SK-N-SH (cell line): ENCODE data around the gene TMEM72. TPM values are rescaled to one million over a fixed set of nuclear protein-coding genes. Genes with fewer than 3 reads are reported as not detected.

Source experiments
- CTCF ChIA-PET: fragments of 300-600, 350-600 bp; formaldehyde crosslinking; extraction: SDS; loops from one replicate; lab custom pipeline; 2021; lab: Yijun Ruan, JAX
- POLR2A ChIA-PET: fragments of 350-600 bp; sonication (Branson Sonifier 250); formaldehyde crosslinking; extraction: SDS; loops from one replicate; lab custom pipeline; 2020; ENCODE audit warnings: antibody characterized with exemption, inconsistent platforms; lab: Yijun Ruan, JAX
- DNase-seq: peaks from one replicate; pipeline ENCODE4 v3.0.0; 2012
- H2AFZ ChIP-seq: fragments of 200-600 bp; sonication (generic); 2 replicates; pipeline ENCODE4 v1.8.1; 2016; ENCODE audit warnings: antibody characterized with exemption, mild to moderate bottlenecking, low read depth
- H3F3A ChIP-seq: fragments of 200-600 bp; sonication (generic); replicated peaks from 2 replicates; pipeline ENCODE3; 2016; ENCODE audit warnings: antibody characterized with exemption, mild to moderate bottlenecking; ENCODE audit not compliant: insufficient read depth
- H3K27ac ChIP-seq, 2 experiments: fragments of 200-500 bp in 1 of 2; fragments of 200-600 bp in 1 of 2; sonication (Bioruptor generic) in 1 of 2; sonication (generic), shearing (Covaris generic) in 1 of 2; 2 replicates each; pipeline versions ENCODE4 v1.5.1 to v1.6.1; 2014 to 2016; ENCODE audit warnings: low read depth in 2 of 2, inconsistent platforms in 1 of 2, low read length in 1 of 2, mild to moderate bottlenecking in 1 of 2, mixed read lengths in 1 of 2
- H3K27me3 ChIP-seq: fragments of 200-600 bp; sonication (generic), shearing (Covaris generic); 2 replicates; pipeline ENCODE4 v1.6.1; 2016; ENCODE audit warnings: mixed run types; ENCODE audit not compliant: insufficient read depth
- H3K36me3 ChIP-seq, 2 experiments: fragments of 200-500 bp in 1 of 2; fragments of 200-600 bp in 1 of 2; sonication (Bioruptor generic) in 1 of 2; sonication (generic) in 1 of 2; replicated peaks in 1 of 2; 2 replicates each; pipeline versions ENCODE3 to v1.5.1; 2014 to 2016; ENCODE audit warnings: low read length in 1 of 2, mild to moderate bottlenecking in 1 of 2; ENCODE audit not compliant: insufficient read depth in 2 of 2, control insufficient read depth in 1 of 2
- H3K4me1 ChIP-seq, 2 experiments: fragments of 200-500 bp in 1 of 2; fragments of 200-600 bp in 1 of 2; sonication (Bioruptor generic) in 1 of 2; sonication (generic), shearing (Covaris generic) in 1 of 2; 2 replicates each; pipeline versions ENCODE4 v1.5.1 to v1.6.1; 2014 to 2016; ENCODE audit warnings: low read depth in 1 of 2, low read length in 1 of 2, mixed run types in 1 of 2; ENCODE audit not compliant: insufficient read depth in 2 of 2, control insufficient read depth in 1 of 2
- H3K4me2 ChIP-seq: fragments of 200-600 bp; sonication (generic), shearing (Covaris generic); 2 replicates; pipeline ENCODE4 v1.6.1; 2017; ENCODE audit warnings: mixed run types
- H3K4me3 ChIP-seq, 2 experiments: fragments of 200-500 bp in 1 of 2; fragments of 200-600 bp in 1 of 2; sonication (Bioruptor generic) in 1 of 2; sonication (generic), shearing (Covaris generic) in 1 of 2; 2 replicates each; pipeline versions ENCODE4 v1.5.1 to v1.8.1; 2014 to 2016; ENCODE audit warnings: low read depth in 2 of 2, inconsistent platforms in 1 of 2, low read length in 1 of 2, mild to moderate bottlenecking in 1 of 2, mixed read lengths in 1 of 2, moderate library complexity in 1 of 2
- H3K79me2 ChIP-seq: fragments of 200-600 bp; sonication (generic); 2 replicates; pipeline ENCODE4 v1.8.1; 2017; ENCODE audit warnings: mild to moderate bottlenecking; ENCODE audit not compliant: insufficient read depth
- H3K9ac ChIP-seq: fragments of 200-600 bp; sonication (generic); 2 replicates; pipeline ENCODE4 v1.6.1; 2017; ENCODE audit warnings: mixed run types
- H3K9me2 ChIP-seq: fragments of 200-600 bp; sonication (generic); 2 replicates; pipeline ENCODE4 v1.6.1; 2017; ENCODE audit warnings: mixed run types
- H3K9me3 ChIP-seq: fragments of 200-600 bp; sonication (generic); 2 replicates; pipeline ENCODE4 v1.6.1; 2017; ENCODE audit warnings: mixed run types, mild to moderate bottlenecking, moderate library complexity
- H4K20me1 ChIP-seq: fragments of 200-600 bp; sonication (generic); 2 replicates; pipeline ENCODE4 v1.6.1; 2017; ENCODE audit warnings: mild to moderate bottlenecking, mixed run types; ENCODE audit not compliant: insufficient read depth
- ELF1 ChIP-seq: IDR thresholded peaks from 2 replicates; pipeline ENCODE4 v1.4.0; 2012
- EP300 ChIP-seq, 2 experiments: IDR thresholded peaks; 2 replicates each; pipeline versions ENCODE4 v1.4.0 to v1.6.1; 2012; ENCODE audit warnings: borderline replicate concordance in 1 of 2, low read depth in 1 of 2, low read length in 1 of 2
- FOXJ3 ChIP-seq: sonication (generic); formaldehyde crosslinking; IDR thresholded peaks from 2 replicates; pipeline ENCODE4 v1.5.1; 2020; ENCODE audit warnings: mild to moderate bottlenecking, missing genetic modification reagents
- FOXM1 ChIP-seq: IDR thresholded peaks from 2 replicates; pipeline ENCODE4 v1.4.0; 2012; ENCODE audit warnings: low read depth, mild to moderate bottlenecking
- IRF3 ChIP-seq: fragments of 150-350 bp; IDR thresholded peaks from 2 replicates; pipeline ENCODE4 v1.6.1; 2016; ENCODE audit warnings: mild to moderate bottlenecking, low read depth, low read length
- MAX ChIP-seq: IDR thresholded peaks from 2 replicates; pipeline ENCODE4 v1.4.0; 2012; ENCODE audit warnings: low read depth
- MEF2A ChIP-seq: IDR thresholded peaks from 2 replicates; pipeline ENCODE4 v1.4.0; 2012; ENCODE audit warnings: low read depth, borderline replicate concordance
- MXI1 ChIP-seq: IDR thresholded peaks from 2 replicates; pipeline ENCODE4 v1.6.1; 2012; ENCODE audit warnings: mild to moderate bottlenecking, low read depth, low read length, improper control_type of control experiment
- NFIC ChIP-seq: IDR thresholded peaks from 2 replicates; pipeline ENCODE4 v1.4.0; 2012; ENCODE audit warnings: borderline replicate concordance
- NRF1 ChIP-seq: IDR thresholded peaks from 2 replicates; pipeline ENCODE4 v1.6.1; 2012; ENCODE audit warnings: low read depth, mild to moderate bottlenecking, low read length
- POLR2AphosphoS5 ChIP-seq: IDR thresholded peaks from 2 replicates; pipeline ENCODE4 v1.6.1; 2012; ENCODE audit warnings: low read depth, low read length
- RAD21 ChIP-seq: IDR thresholded peaks from 2 replicates; pipeline ENCODE4 v1.6.1; 2012; ENCODE audit warnings: mild to moderate bottlenecking, low read length
- RFX5 ChIP-seq: IDR thresholded peaks from 2 replicates; pipeline ENCODE4 v1.6.1; 2012; ENCODE audit warnings: mild to moderate bottlenecking, improper control_type of control experiment, low read length
- TCF12 ChIP-seq: IDR thresholded peaks from 2 replicates; pipeline ENCODE4 v1.4.0; 2012
- USF1 ChIP-seq: IDR thresholded peaks from 2 replicates; pipeline ENCODE4 v1.4.0; 2012; ENCODE audit warnings: low read depth, borderline replicate concordance
- USF2 ChIP-seq: fragments of 150-350 bp; IDR thresholded peaks from 2 replicates; pipeline ENCODE4 v1.6.1; 2017; ENCODE audit warnings: antibody characterized with exemption, low read length, low read depth, borderline replicate concordance
- YY1 ChIP-seq: IDR thresholded peaks from 2 replicates; pipeline ENCODE4 v1.4.0; 2012; ENCODE audit warnings: low read depth, mild to moderate bottlenecking
- ZBTB33 ChIP-seq: IDR thresholded peaks from 2 replicates; pipeline ENCODE4 v1.4.0; 2012; ENCODE audit warnings: low read depth, borderline replicate concordance
- WGBS: methylation state at CpG from one replicate; pipeline ENCODE4 v1.1.6; 2017; ENCODE audit warnings: low lambda C conversion rate; 5-methylcytosine and 5-hydroxymethylcytosine counted together
- polyA plus RNA-seq, 3 experiments: library from polyadenylated mRNA; depleted of rRNA; stranded (reverse); fragments of >200 nt; gene quantifications; 2 replicates each; pipeline ENCODE4 v1.2.3, GENCODE V29; 2012

The TMEM72 gene
- polyA plus RNA-seq, 1 of the 3 experiments (the other 2 are of a cell fraction) = not detected

- H3K4me1 ChIP-seq = no peaks in the 10 kb centered on the region; a peak in 1 of 4 replicates
- H3K27ac ChIP-seq = no peak overlapping the region
- TF ChIP-seq ELF1 (no peak), NRF1 (no peak), RAD21 (no peak), FOXJ3 (CRISPR knock-in tag) (no peak), POLR2AphosphoS5 (no peak), USF1 (no peak), MAX (no peak), FOXM1 (no peak), RFX5 (no peak), YY1 (no peak), EP300 (IDR thresholded peaks at IDR 0.05; ENCODE audit: borderline replicate concordance in 1 of 2, low read depth in 1 of 2, low read length in 1 of 2) (no peak)
- no peak overlapping the region for H2AFZ ChIP-seq
- no peaks in the 10 kb centered on the region for H3K9me2 ChIP-seq
- ChIA-PET CTCF (interaction anchor here (1.0 kb wide), 1 partner anchor 17 kb away, joined by 3 read pairs; no protein-coding TSS in a partner anchor), POLR2A (no interaction called here)
- no peaks in the 10 kb centered on the region for H4K20me1 ChIP-seq
- no peak overlapping the region for H3K9ac ChIP-seq
- H3K9me3 ChIP-seq = no peaks in the 10 kb centered on the region
- H3K79me2 ChIP-seq = no peaks in the 10 kb centered on the region
- H3K4me2 ChIP-seq = no peak overlapping the region
- no peak for DNase-seq
- H3K4me3 ChIP-seq = no peak overlapping the region
- no peaks in the 10 kb centered on the region for H3K36me3 ChIP-seq
- 0% methylated on average over 2 of the region's 4 CpGs for WGBS
- no peaks in the 10 kb centered on the region for H3F3A ChIP-seq
- peaks cover 30% of the 10 kb centered on the region; the same call in 1 of the 2 replicates for H3K27me3 ChIP-seq
These were observed 12.5 kb upstream of the TMEM72 start for GRCh38 chr10:44898665-44899064.

GRCh38 chr10:44899450-44900080 lies 11.6 kb upstream of the TMEM72 start:
- ChIA-PET CTCF (interaction anchor here (1.0 kb wide), 1 partner anchor 18 kb away, joined by 3 read pairs; no protein-coding TSS in a partner anchor), POLR2A (no interaction called here)
- WGBS = 23% methylated on average over 5 of the region's 5 CpGs

More at GRCh38 chr10:44899450-44900080, 11.6 kb upstream of the TMEM72 start:
- Histone ChIP-seq H3K27ac (no peak overlapping the region), H3K4me3 (no peak overlapping the region)
- TF ChIP-seq NFIC (no peak), USF2 (no peak), MXI1 (no peak), IRF3 (no peak), ZBTB33 (no peak), TCF12 (no peak), YY1 (no peak), MEF2A (no peak)
- TF ChIP-seq, all 33 proteins: peak for 0
- no peak overlapping the region for H2AFZ ChIP-seq
- no peaks in the 10 kb centered on the region for H3K9me2 ChIP-seq
- no peak for DNase-seq
- no peaks in the 10 kb centered on the region; a peak in 1 of 4 replicates for H3K4me1 ChIP-seq
- H3K36me3 ChIP-seq = no peaks in the 10 kb centered on the region
- H3F3A ChIP-seq = no peaks in the 10 kb centered on the region
- H3K27me3 ChIP-seq = peaks cover 39% of the 10 kb centered on the region; the same call in 1 of the 2 replicates
- no peaks in the 10 kb centered on the region for H3K9me3 ChIP-seq
- no peak overlapping the region for H3K4me2 ChIP-seq
- H3K79me2 ChIP-seq = no peaks in the 10 kb centered on the region
- H3K9ac ChIP-seq = no peak overlapping the region
- H4K20me1 ChIP-seq = no peaks in the 10 kb centered on the region
